AML-193 (cell line): ENCODE measurements around the gene GTF3C6.
"Not testable (repeated sequence)": the region's sequence is repeated elsewhere in the genome, so short reads cannot be mapped to it uniquely, and the experiment has no call there.

ENCODE experiments used
- DNase-seq, 2 experiments: peaks; one replicate each; lab custom pipeline; 2025; lab: John Stamatoyannopoulos, UW

The GTF3C6 gene

GRCh38 chr6:110958329-110959192 is at the start of gene GTF3C6:
Gene GTF3C6, plus strand, starts transcription at chr6:110958706. Its CDS starts 64 bp downstream, at chr6:110958770.
- DNase-seq: peak; percentile 96 to 97

DNA sequence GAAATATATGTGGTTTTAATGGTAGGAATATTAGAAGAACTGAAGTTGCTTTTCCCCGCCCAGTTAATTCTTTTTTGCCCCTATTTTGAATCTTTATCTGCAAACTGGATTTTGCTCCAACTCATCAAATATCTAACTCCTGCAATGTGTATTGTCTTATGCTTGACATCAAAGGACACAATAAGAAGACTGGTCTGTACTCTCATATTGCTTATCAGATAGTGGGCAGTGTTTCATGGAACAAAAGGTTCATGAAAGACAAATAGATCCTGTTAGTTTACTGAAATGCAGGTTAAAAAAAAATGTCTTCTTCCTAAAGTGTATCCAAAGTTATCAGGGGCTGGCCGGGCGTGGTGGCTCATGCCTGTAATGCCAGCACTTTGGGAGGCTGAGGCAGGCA is 27.7 kb upstream of the GTF3C6 start:
- DNase-seq: no peak

GRCh38 chr6:110933912-110934311 is 24.6 kb upstream of the GTF3C6 start:
- peak in 1 of 2 experiments; percentile 12 for DNase-seq

GRCh38 chr6:110934381-110934898 is 24.1 kb upstream of the GTF3C6 start:
- no peak for DNase-seq

GRCh38 chr6:110935171-110935570 is 23.3 kb upstream of the GTF3C6 start:
- DNase-seq: no peak

DNA sequence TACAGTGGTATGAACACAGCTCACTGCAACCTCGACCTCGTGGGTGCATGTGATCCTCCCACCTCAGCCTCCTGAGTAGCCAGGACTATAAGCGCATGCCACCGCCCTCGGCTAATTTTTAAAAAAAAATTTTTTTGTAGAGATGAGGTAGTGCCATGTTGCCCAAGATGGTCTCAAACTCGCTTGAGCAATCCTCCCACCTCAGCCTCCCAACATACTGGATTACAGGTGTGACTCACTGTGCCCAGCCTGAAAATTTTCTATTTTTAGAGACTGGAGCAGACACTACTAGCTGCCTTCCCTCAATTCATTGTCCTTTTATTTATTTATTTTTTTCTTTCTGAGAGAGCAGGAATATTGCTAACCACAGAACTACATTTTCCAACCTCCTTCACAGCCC is 20.3 kb upstream of the GTF3C6 start:
- no peak for DNase-seq

DNA sequence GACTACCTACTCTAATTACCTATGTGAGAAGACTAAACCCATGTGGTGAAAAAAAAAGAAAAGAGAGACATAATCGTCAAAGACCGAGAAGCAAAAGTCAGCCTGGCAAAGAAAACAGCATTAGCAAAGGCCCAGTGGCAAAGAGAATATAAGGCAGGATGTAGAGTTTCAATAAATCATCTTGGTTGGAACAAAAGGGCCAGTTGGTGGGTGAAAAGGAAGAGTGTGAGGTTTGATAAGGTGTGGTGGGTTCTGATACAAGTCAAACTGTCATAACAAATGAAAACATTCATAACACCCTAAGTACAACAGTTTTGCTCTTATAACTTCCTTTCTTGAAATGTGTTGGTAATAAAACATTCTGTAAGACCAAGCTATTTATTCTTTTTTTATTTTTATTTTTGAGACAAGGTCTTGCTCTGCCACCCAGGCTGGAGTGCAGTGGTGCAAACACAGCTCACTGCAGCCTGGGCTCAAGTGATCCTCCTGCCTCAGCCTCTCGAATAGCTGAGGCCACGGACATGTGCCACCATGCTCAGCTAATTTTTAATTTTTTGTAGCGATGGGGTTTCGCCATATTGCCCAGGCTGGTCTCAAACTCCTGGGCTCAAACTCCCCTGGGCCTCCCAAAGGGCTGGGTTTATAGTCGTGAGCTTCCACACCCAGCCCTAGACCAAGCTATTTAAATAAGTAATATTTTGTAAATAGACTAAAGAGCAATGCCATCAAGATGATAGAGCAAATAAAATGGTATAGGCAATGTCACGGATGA is 18.9 kb upstream of the GTF3C6 start:
- no peak for DNase-seq

GRCh38 chr6:110944681-110945151 is 13.8 kb upstream of the GTF3C6 start:
- peak; percentile 99 for DNase-seq

DNA sequence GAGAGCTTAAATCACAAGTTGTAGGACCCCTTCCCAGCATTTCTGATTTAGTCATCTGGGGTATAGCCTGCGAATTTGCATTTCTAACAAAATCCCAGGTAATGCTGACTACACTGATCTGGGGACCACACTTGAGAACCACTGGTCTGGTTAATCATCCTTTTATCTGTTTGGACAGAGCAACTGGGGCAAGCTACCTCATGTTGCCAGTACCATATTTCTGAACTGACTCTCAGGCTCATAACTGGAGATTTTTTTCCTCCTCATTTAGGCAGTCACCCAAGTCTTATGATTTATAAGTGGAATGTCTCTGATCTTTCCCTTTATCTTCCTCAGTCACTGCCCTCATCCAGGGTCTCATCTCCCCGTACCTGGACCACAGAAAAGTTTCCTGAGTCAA is 12.0 kb upstream of the GTF3C6 start:
- DNase-seq: no peak

DNA sequence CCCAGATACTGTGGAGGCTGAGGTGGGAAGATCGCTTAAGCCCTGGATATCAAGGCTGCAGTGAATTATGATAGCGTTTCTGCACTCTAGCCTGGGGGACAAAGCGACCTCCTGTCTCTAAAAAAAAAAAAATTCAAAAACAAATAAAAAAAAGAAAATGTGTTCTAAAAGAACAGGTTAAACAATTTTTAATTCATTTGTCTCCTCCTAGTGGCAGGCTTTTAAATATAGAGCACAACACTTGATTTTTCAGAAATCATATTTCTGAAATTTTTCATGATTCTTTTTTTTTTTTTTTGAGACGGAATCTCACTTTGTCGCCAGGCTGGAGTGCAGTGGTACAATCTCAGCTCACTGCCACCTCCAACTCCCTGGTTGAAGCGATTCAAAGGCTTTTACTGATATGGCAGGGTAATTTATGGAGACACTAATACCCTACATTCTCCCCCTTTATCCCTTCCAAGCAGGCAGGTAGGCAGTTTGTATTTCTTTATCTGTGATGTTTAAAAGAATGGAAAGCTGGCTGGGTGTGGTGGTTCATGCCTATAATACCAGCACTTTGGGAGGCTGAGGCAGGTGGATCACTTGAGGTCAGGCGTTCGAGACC is 8.7 kb upstream of the GTF3C6 start:
- DNase-seq: peak; percentile 74 to 78

DNA sequence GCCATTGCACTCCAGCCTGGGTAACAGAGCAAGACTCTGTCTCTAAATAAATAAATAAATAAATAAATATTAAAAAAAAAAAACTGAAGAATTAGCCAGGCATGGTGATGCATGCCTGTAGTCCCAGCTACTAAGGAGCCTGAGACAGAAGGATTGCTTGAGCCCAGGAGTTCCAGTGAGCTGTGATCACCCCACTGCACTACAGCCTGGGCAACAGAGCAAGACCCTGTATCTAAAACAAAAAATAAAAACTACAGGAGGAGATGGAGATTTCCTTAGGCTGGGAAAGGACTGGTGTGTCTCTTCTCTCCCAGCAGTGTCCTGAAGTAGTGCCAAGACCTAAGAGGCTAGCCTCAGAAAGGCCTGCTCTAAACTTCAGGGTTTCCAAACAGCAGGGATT is 8.1 kb upstream of the GTF3C6 start:
- no peak for DNase-seq

GRCh38 chr6:110951008-110951407 is 7.5 kb upstream of the GTF3C6 start:
- no peak for DNase-seq

- no peak for DNase-seq
These were observed 6.3 kb upstream of the GTF3C6 start for GRCh38 chr6:110951986-110952794.

DNA sequence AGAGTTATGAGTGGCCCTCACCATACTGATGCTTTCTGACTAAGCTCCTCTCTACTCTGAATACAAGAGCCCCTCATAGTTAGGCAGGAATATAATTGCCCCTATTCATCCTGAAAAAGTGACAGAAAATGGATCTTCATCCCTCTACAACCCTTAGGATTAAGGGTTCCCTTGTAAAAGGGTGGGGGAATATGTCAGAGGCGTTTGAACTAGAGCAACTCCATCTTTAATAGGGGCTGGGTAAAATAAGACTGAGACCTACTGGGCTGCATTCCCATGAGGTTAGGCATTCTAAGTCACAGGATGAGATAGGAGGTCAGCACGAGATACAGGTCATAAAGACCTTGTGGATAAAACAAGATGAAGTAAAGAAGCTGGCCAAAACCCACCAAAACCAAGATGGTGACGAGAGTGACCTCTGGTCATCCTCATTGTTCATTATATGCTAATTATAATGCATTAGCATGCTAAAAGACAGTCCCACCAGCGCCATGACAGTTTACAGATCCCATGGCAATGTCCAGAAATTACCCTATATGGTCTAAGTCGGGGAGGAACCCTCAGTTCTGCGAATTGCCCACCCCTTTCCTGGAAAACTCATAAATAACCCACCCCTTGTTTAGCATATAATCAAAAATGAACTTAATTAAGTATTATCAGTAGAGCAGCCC is 4.7 kb upstream of the GTF3C6 start:
- no peak for DNase-seq

DNA sequence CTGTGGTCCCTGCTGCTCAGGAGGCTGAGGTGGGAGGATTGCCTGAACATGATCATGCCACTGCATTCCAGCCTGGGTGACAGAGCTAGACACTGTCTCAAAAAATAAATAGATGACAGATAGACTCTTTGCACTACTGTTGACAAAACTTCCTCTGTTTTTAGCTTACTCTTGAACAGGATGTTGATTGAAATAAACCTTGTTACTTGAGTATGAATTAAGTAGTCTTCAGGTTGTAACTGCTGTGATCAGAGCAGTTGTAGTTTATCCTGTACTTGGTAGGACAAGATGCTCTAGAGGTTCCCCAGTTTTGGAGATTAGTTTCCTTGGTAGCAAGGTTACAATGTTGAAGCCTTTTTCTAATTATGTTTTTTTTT is 1.5 kb downstream of the GTF3C6 start:
- no peak for DNase-seq

GRCh38 chr6:110962636-110963035 is 4.1 kb downstream of the GTF3C6 start:
- DNase-seq: not testable (repeated sequence)

DNA sequence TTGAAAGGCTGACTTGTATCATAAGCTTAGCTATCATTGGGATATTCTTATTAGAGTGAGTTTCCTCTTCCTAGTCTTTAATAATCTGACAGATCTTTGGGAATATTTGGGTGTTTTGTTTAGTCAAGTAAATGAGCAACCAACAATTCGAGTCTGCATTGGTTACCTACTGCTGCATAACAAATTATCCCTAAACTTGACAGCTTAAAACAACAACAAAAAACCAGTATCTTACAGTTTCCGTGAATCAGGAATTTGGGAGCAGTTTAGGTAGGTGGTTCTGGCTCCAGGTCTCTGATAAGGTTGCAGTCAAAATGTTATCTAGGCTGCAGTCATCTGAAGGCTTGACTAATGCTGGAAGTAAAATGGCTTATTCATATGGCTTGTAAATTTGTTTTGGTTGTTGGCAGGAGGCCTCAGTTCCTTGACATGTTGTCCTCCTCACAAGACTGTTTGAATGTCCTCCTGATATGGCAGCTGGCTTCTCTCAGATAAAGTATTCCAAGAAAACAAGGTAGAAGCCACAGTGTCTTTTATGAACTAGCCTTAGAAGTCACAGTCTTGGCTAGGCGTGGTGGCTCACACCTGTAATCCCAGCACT is 7.2 kb downstream of the GTF3C6 start:
- DNase-seq: no peak

- DNase-seq: not testable (repeated sequence)
These were observed 10.2 kb downstream of the GTF3C6 start for GRCh38 chr6:110968661-110969060.

DNA sequence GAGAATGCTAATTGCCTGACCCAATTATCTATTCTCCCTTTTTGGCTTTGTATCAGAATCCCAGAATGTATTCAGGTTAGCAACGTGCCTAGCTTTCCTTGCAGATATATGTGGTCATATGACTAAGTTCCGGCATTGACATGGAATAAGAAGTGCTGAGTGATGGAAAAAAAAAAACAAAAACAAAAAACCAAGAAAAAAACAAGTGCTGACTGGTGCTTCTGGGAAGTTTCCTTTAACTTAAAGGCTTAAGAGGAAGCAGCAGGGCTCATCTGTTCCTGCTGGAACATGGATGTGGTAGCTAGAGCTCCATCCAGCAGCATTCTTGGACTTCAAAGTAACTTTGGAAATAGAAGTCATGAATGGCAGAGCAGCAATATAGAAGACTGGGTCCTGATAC is 13.0 kb downstream of the GTF3C6 start:
- no peak for DNase-seq

- DNase-seq: no peak
These were observed 18.1 kb downstream of the GTF3C6 start for GRCh38 chr6:110976575-110976974.
